CD4-positive, alpha-beta T cell treated with Interleukin-1 beta for 1 hour (primary cell): ENCODE results near the gene UBE2B.
"Not testable (repeated sequence)": the region's sequence is repeated elsewhere in the genome, so short reads cannot be mapped to it uniquely, and the experiment has no call there.

Source experiments
- DNase-seq, 2 donors: peaks; one replicate each; pipeline ENCODE4 v3.0.0-alpha.2; 2020 to 2022

The UBE2B gene

DNA sequence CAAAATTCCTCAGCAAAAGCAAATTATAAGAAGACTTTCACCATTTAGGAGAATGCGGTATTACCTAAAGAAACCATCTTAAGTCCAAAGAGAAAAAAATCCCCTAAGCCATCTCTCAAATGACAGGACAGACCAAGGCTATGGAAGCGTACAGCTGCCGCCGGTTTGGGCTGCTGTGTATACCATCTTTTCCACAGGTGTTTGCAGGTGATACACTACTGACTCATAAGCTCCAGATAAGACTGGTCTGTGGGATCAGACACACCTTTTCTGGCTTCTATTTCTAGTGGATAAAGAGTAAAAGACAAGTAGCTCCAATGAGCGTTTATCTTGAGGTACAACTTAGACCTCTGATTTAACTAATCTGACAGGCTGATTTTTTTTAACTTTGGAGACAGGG, 32.6 kb downstream of the UBE2B start:
- DNase-seq: no peak

GRCh38 chr5:134406390-134406789, 35.0 kb downstream of the UBE2B start:
- DNase-seq: no peak

- no peak for DNase-seq
Observed at GRCh38 chr5:134409321-134409720, 38.0 kb downstream of the UBE2B start.

- no peak for DNase-seq
Observed at GRCh38 chr5:134410822-134411221, 39.5 kb downstream of the UBE2B start.

GRCh38 chr5:134411228-134411545, 39.8 kb downstream of the UBE2B start:
- no peak for DNase-seq

- DNase-seq: peak; percentile 90 to 91
Observed at GRCh38 chr5:134411546-134412266, 40.3 kb downstream of the UBE2B start, which contains the start of gene CDKN2AIPNL. Gene CDKN2AIPNL (minus strand): TSS chr5:134411881. CDS start chr5:134411854, 27 bp downstream.

- no peak for DNase-seq
Observed at GRCh38 chr5:134413046-134413445, 41.7 kb downstream of the UBE2B start.

DNA sequence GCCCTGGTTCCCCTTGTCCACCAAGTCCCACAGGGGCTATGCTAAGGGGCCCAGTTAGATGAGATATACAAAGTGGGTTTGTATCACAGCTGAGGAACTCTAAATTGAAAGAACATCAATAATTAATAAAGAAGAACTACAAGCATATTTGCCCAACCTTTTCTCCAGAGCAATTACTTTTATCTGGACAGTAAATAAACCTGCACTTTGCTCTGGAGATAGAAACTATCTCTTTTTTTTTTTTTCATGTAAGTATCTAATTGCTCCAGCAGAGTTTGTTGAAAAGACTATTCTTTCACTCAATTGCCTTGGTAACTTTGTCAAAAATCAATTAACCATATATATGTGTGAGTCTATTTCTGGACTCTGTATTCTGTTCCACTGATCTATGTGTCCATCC, 46.3 kb downstream of the UBE2B start:
- no peak for DNase-seq

DNA sequence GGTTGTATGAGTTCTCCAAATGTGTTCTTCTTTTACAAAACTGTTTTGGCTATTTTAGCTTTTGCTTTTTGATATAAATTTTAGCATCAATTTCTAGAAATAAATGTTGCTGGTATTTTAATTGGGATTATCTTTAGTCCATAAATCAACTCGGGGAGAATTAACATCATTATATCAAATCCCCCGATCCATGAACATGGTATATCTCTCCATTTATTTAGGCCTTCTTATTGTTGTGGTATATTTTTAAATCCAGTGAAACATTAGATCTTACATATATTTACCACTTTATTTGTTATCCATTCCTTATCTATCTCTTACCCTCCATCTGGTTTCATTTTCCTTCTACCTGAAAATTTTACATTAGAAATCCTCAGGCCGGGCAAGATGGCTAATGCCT, 47.6 kb downstream of the UBE2B start:
- no peak for DNase-seq

- no peak for DNase-seq
Observed at GRCh38 chr5:134420343-134420742, 49.0 kb downstream of the UBE2B start.

GRCh38 chr5:134421038-134421437, 49.7 kb downstream of the UBE2B start:
- DNase-seq: not testable (repeated sequence)

DNA sequence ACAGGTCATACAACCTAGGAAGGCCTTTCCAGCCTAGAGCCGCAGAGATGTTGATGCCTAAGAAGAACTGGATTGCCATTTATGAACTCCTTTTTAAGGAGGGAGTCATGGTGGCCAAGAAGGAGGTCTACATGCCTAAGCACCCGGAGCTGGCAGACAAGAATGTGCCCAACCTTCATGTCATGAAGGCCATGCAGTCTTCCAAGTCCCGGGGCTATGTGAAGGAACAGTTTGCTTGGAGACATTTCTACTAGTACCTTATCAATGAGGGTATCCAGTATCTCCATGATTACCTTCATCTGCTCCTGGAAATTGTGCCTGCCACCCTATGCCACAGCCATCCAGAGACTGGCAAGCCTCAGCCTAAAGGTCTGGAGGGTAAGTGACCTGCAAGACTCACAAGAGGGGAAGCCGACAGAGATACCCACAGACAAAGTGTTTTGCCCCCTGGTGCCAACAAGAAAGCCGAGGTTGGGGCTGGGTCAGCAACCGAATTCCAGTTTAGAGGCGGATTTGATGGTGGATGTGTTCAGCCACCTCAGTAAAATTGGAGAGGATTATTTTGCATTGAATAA, 51.5 kb downstream of the UBE2B start:
- DNase-seq: no peak

DNA sequence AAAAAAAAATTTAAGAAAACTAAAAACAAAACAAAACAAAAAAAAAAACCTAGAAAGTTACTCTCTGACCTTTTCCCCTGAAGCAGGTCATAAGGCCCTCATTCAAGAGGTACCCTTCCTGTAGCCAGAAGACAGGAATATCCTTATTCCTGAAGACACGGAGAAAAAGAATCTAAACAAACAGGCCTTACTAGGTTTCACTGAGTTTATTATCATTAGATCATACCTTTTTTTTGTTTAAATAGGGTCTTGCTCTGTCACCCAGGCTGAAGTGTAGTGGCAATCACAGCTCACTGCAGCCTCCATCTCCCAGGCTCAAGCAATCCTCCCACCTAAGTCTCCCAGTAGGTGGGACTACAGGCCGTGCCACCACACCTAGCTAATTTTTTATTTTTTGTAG, 52.0 kb downstream of the UBE2B start:
- no peak for DNase-seq

GRCh38 chr5:134426361-134426760, 55.0 kb downstream of the UBE2B start:
- DNase-seq: no peak

DNA sequence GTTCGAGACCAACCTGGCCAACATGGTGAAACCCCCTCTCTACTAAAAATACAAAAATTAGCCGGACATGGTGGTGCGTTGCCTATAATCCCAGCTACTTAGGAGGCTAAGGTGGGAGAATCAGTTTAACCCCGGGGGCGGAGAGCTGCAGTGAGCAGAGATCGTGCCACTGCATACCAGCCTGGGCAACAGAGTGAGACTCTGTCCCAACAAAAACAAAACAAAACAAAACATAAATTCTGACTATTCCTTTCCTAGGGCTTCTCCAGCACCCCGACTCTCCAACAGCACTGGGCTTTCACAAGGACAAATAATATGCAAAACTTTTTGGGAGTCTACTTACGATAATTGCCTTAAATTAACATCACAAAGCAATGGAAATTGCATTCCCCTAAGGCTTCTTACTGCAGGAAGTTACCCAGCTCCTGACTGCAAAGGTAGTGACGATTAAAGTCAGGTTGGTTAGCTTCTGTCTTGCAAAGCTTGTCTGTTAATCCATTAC, 56.2 kb downstream of the UBE2B start:
- DNase-seq: no peak

- no peak for DNase-seq
Observed at GRCh38 chr5:134430001-134430569, 58.7 kb downstream of the UBE2B start.

DNA sequence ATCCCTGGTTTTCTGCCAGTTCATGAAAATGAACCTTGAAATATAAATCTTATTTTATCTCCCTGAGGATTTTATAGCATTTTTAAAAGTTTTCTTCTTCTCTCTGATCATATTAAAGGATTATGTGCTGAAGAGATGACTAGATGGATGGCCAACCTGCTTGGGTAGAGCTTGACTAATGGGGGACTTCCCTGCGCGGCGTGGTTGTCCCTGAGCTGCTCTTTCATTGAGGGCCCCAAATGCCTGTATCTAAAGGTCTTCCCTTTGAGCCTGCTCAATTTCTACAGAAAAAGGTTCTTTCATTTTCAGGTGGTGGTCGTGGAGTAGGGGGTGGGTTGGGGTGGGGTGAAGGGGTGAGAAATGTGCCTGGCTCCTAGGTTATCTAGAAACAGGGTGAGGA, 60.8 kb downstream of the UBE2B start:
- DNase-seq: no peak

- DNase-seq: no peak
Observed at GRCh38 chr5:134432677-134433359, 61.4 kb downstream of the UBE2B start.

DNA sequence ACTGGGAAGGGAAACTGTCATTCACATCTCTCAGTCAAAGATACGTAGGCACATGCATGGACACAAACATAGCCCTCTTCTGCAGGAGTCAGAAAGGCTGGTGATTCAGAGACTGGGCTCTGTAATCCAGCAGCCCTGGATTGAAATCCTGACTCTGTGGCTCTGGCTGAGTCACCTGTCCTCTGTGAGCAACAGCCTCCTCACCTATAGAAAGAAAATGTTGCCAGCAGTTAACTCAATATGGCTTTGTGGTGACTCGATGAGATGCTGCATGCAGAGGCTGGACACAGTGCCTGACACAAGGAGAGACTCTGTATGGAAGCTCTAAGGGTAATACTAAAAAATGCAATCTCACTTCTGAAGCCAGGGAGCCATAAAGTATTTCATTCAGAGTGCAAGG, 64.2 kb downstream of the UBE2B start:
- DNase-seq: no peak

- peak; percentile 66 to 83 for DNase-seq
Observed at GRCh38 chr5:134436523-134437339, 65.4 kb downstream of the UBE2B start.

GRCh38 chr5:134437340-134437846, 66.0 kb downstream of the UBE2B start:
- no peak for DNase-seq

- DNase-seq: no peak
Observed at GRCh38 chr5:134437847-134438581, 66.6 kb downstream of the UBE2B start.
